ENCODE results near the gene NRP1. TPM values are rescaled to one million over a fixed set of nuclear protein-coding genes. Genes with fewer than 3 reads are reported as not detected.

NRP1 gene
- total RNA-seq, 2 experiments from 2014 or later = 0.06 TPM; not detected in 1

DNA sequence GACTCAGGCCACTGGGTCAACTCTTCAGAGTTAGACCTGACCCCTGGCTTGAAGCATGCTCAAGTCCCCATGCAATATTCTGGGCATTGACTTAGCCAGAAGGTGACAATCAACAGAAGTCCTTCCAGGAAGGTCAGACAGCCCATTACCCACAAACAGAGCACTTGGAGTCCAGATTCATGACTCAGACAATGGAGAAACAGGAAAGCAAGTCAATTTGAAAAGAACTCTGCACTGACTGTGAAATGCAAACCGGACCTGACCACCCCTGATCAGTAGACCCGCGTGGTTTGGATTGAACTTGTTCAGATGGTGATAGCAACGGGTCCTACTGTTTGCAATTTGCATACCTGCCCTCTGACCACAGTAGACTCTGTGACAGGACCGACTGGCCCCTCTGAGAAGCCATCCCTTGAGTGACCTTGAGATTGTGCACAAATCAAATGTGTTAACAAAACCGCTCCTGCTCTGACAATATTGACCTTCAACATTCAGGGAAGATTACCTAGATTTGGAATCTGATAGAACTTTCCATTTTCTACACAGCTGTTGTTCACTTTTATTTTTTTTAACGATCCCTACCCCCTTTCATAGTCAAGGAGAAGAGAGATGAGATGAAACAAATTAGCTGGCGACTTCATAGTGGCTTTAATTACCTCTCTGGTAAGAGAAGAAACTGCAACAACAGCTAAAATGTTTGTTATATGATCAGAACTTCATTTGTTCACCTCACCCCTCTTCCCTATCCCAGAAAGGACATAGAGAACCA, 138.7 kb downstream of the NRP1 start:
- no peak overlapping the region for H3K27ac Mint-ChIP-seq
- peaks cover 4% of the 10 kb centered on the region for H3K27me3 Mint-ChIP-seq
- ChIA-PET POLR2A (no interaction called here), CTCF (no interaction called here)
- H3K4me1 Mint-ChIP-seq (ENCODE audit: low read depth) = peaks cover 7% of the 10 kb centered on the region
- DNase-seq (no peak), ATAC-seq (ENCODE audit: poor library complexity) (no peak)
- H3K27ac ChIP-seq (ENCODE audit: low read depth in 1 of 2, low read length in 2 of 2) = no peak overlapping the region
- no peak overlapping the region for H3K4me3 Mint-ChIP-seq
- no peaks in the 10 kb centered on the region for H3K36me3 Mint-ChIP-seq (ENCODE audit: low read depth)
- H3K9me3 ChIP-seq (ENCODE audit: control insufficient read depth in 1 of 2, insufficient read depth in 1 of 2, low read length in 2 of 2) = no peaks in the 10 kb centered on the region
- no peak overlapping the region for H3K4me3 ChIP-seq (ENCODE audit: low read length)
- no peaks in the 10 kb centered on the region for H3K36me3 ChIP-seq (ENCODE audit: insufficient read depth, low read length)
- H3K27me3 ChIP-seq (ENCODE audit: control insufficient read depth in 1 of 2, insufficient read depth in 2 of 2, low read length in 2 of 2) = no peaks in the 10 kb centered on the region
- intact Hi-C loops (cut with DNase I, micrococcal nuclease) = no loop called here
- TF ChIP-seq, protein P1, sequence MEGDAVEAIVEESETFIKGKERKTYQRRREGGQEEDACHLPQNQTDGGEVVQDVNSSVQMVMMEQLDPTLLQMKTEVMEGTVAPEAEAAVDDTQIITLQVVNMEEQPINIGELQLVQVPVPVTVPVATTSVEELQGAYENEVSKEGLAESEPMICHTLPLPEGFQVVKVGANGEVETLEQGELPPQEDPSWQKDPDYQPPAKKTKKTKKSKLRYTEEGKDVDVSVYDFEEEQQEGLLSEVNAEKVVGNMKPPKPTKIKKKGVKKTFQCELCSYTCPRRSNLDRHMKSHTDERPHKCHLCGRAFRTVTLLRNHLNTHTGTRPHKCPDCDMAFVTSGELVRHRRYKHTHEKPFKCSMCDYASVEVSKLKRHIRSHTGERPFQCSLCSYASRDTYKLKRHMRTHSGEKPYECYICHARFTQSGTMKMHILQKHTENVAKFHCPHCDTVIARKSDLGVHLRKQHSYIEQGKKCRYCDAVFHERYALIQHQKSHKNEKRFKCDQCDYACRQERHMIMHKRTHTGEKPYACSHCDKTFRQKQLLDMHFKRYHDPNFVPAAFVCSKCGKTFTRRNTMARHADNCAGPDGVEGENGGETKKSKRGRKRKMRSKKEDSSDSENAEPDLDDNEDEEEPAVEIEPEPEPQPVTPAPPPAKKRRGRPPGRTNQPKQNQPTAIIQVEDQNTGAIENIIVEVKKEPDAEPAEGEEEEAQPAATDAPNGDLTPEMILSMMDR (IDR thresholded peaks at IDR 0.05) = no peak
- no peaks in the 10 kb centered on the region for H3K9me3 Mint-ChIP-seq
- peaks cover 5% of the 10 kb centered on the region for H3K4me1 ChIP-seq (ENCODE audit: insufficient read depth, low read length)

DNA sequence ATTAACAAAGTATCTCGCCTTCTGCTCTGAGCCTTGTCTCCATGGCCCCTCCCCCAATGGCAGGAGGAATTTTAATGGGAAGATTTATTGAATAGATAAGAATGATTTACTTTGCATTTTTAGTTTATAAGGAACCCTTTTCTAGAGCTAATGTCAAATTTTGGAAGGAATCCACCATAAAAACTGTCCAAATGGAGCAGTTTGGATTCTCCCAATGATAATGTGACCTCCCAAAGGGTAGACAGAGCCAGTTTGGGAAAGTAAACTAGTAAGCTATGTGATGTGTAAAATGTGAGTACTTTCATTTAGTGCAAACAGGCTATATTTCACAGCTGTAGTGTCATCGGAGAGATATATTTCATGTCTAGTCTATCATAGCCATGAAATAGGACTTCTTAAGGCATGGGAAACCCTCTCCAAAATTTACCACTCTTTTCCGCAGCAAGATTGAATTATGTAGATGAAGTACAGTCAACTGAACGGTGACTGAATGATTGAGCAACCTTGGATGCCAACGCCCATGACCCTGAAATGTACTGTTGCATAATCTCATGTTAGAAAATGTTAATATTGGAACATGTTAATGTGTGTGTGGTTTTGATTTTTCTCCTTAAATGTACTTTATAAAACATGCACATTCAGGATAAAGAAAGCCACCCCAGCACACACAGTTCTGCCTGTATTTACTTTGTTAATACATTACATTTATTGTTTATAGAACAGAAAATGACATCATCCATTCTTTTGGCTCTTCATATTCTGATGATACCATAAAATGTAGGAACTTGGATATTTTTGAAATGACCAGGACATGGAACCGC, 140.6 kb downstream of the NRP1 start:
- H3K4me3 Mint-ChIP-seq = no peak overlapping the region

More for the DNA sequence above, 140.6 kb downstream of the NRP1 start:
- TF ChIP-seq, protein P1 (IDR thresholded peaks at IDR 0.05) = peak; percentile 48
- CTCF ChIA-PET = interaction anchor here (0.8 to 2.2 kb wide), 18 partner anchors 9 to 1444 kb away, joined by 3 to 15 read pairs (median 5); partner anchors contain the start of gene NRP1
- intact Hi-C loops (cut with DNase I, micrococcal nuclease) = loop anchor here (1.0 to 5.0 kb wide), 3 partner anchors 138 to 1445 kb away; partner anchors contain the start of gene NRP1 (in 2 of the 2)
- DNase-seq (no peak), ATAC-seq (ENCODE audit: poor library complexity) (no peak)
- Mint-ChIP-seq H3K36me3 (ENCODE audit: low read depth) (no peaks in the 10 kb centered on the region), H3K4me1 (ENCODE audit: low read depth) (peaks cover 7% of the 10 kb centered on the region), H3K9me3 (no peaks in the 10 kb centered on the region), H3K27ac (no peak overlapping the region), H3K27me3 (peaks cover 7% of the 10 kb centered on the region)
- no peaks in the 10 kb centered on the region for H3K27me3 ChIP-seq (ENCODE audit: control insufficient read depth in 1 of 2, insufficient read depth in 2 of 2, low read length in 2 of 2)
- H3K27ac ChIP-seq (ENCODE audit: low read depth in 1 of 2, low read length in 2 of 2) = no peak overlapping the region
- H3K36me3 ChIP-seq (ENCODE audit: insufficient read depth, low read length) = no peaks in the 10 kb centered on the region
- no peaks in the 10 kb centered on the region for H3K9me3 ChIP-seq (ENCODE audit: control insufficient read depth in 1 of 2, insufficient read depth in 1 of 2, low read length in 2 of 2)
- H3K4me1 ChIP-seq (ENCODE audit: insufficient read depth, low read length) = peaks cover 5% of the 10 kb centered on the region
- POLR2A ChIA-PET = interaction anchor here (0.6 to 0.8 kb wide), 2 partner anchors 51 to 183 kb away, joined by 3 read pairs; no protein-coding TSS in a partner anchor
- H3K4me3 ChIP-seq (ENCODE audit: low read length) = no peak overlapping the region
